Epidermal melanocyte (primary cell): ENCODE results near the gene FOXE3.

Experiments used
- DNase-seq: peaks from one replicate; pipeline ENCODE4 v3.0.0; 2011; ENCODE audit warnings: low spot score; ENCODE audit not compliant: insufficient read length

Gene FOXE3

DNA sequence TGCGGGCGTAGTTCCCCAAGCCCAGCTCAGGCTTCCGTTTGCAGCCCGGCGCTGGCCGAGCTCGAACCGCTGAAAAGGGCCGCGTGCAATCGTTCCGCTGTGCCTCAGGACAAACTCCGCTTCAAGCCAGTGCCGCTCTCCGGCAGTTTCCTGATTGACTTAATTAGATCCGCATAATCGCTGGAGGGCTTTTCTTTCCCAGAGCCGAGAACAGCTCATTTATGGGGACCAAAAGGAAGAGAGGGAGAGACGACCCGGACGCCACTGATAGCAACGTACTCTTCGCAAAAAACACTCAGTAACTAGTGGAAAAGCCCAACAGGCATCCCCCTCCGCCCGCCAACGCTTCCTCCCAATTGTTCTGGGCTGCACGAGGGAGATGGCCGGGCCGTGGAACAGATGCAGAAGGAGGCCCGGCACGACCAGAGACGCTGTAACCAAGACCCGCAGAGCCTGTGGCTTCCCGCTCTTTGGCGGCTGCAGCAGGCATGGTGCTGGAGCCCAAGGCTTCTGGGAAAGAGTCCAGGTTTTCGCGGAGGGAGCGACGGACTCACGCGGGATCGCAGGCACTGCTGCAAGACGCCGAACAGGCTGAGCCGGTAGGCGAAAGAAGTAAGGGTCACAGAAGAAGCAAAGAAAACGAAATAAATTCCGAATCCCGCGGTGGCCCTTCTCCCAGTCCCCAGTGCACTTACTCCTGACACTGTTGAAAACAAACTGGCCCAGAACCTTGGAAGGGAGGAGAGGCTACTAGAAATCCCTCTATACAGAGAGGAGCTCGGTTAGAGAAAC, 18.2 kb downstream of the FOXE3 start:
- DNase-seq: no peak

DNA sequence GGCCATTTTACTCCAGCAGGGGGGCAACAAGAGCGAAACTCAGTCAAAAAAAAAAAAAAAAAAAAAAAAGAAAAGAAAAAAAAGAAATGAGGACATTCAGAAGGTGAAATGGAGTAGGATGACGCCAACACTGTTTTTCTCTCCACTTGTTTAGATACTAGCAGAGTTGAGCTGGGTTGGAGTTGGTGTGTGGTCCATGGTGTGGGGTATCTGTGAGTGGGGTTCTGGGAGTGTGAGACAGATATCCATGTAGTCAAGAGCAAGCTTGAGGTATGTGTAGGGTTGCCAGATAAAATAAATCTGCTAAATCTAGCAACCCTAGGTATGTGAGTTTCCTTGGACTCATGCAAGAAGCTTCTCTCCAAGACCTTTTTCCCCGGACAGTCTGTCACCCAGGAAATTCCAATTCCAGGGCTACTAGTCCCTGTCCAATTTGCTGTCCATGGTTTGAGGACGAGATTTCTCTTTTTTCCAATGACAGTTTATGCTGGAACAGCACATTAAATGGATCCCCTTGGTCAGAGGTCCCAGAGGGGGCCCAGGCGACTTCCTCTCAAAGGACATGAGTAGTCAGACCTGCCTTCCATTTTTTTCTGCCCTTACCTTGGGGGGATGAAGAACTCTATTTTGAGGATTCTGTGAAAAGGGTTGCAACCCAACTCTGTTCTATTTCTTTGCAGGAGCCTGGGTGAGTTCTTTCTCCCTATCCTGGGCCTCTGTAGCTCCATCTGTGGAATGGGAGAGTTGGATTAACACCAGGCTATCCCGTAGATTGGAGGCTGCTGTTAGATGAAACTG, 19.6 kb downstream of the FOXE3 start:
- no peak for DNase-seq

DNA sequence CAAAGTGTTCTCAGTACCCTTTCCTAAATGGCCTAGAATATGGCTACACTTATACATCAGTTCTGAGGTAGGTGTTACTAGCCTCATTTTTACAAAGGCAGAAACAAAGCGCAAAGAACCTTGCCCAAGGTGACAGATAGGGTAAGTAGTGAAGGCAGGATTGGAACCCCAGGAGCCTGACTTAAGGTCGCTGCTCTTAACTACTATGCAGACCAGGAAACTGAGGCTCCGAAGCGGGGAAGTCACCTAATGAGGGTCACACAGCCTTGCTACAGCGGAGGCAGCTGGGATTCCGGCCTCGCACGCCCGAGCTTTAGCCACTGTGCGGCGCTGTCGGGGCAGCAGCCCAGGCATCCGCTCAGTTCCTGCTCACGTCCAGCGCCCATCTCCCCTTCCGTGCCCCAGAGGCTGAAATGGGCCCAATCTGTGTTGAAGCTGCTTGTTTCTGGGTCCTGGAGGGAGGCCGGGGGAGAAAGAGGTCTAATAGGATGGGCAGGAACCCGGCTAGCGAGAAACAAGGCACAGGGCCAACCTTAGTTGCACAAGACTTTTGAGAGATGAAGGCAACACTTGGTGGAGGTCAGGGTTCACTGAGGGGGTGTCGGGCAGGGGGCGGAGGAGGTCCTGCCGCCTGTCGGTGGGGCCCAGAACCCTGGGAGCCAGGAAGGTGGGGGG, 20.4 kb downstream of the FOXE3 start:
- peak; percentile 90 for DNase-seq

DNA sequence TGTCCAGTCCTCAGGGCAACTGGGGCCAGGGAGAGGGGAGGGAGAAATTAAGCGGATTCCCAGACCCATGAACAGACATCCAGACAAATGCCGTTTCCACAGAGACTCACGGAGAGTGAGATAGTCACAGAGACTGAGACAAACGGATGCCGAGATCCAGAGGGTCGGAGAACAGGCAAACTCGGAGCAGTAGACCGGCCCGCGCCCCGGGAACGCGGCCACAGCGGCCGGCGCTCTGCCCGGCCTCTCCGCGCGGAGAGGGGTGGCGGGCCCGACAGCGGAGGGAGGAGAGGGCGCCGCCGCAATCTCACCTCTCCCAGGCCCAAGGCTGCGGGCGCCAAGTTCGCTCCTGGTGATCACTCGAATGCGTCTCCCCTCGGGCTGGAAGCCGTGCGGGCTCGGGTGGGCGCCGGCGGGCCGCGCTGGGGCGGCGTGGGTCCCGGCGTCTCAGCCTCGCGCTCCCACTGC, 20.9 kb downstream of the FOXE3 start:
- DNase-seq: no peak

DNA sequence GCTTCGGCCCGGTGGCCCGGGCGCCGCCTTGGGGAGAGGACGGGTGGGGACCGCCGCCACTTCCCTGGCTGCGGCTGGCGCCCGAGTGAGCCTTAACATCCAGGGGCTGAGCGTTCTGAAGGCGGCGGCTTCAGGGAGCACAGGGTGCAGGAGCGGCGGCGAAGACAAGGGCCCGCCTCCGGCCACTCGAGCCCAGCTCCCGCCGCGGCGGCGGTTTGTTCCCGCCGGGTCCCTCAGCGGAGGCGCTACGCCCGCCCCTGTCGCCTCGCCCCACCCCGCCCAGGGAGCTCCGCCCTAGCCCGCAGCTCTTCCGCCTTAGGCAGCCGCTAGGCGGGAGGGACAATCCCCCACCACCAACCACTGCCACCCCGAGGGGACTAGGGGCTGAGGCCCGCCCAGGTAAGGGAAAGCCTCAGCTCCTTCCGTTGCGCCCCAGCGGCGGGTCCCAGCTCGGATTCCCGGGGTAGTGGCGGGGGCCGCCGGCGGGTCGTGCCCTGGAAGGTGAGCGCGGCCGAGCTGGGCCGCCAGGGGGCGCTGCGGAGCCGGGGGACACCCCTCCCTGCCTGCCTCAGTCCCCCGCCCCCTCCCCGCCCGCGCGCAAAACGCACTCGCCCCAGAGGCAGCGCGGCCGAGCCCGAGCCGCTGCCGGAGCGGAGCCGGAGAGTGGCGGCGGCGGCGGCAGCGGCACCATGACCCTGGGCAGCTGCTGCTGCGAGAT, 21.5 kb downstream of the FOXE3 start, which contains the start of gene FOXD2:
FOXD2 (plus strand) TSS at position 598 of the 718 bp plus-strand sequence; CDS start at position 690, 92 bp downstream.
- DNase-seq: peak; percentile 94

DNA sequence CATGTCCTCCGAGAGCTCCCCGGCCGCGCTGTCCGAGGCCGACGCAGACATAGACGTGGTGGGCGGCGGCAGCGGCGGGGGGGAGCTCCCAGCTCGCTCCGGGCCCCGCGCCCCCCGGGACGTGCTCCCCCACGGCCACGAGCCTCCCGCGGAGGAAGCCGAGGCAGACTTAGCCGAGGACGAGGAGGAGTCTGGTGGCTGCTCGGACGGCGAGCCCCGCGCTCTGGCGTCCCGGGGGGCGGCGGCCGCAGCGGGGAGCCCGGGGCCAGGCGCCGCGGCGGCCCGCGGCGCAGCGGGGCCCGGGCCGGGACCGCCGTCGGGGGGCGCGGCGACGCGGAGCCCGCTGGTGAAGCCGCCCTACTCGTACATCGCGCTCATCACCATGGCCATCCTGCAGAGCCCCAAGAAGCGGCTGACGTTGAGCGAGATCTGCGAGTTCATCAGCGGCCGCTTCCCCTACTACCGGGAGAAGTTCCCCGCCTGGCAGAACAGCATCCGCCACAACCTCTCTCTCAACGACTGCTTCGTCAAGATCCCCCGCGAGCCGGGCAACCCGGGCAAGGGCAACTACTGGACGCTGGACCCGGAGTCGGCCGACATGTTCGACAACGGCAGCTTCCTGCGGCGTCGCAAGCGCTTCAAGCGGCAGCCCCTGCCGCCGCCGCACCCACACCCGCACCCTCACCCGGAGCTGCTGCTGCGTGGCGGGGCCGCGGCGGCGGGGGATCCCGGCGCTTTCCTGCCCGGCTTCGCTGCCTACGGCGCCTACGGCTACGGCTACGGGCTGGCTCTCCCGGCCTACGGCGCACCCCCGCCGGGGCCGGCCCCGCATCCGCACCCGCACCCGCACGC, 22.3 kb downstream of the FOXE3 start:
- no peak for DNase-seq

DNA sequence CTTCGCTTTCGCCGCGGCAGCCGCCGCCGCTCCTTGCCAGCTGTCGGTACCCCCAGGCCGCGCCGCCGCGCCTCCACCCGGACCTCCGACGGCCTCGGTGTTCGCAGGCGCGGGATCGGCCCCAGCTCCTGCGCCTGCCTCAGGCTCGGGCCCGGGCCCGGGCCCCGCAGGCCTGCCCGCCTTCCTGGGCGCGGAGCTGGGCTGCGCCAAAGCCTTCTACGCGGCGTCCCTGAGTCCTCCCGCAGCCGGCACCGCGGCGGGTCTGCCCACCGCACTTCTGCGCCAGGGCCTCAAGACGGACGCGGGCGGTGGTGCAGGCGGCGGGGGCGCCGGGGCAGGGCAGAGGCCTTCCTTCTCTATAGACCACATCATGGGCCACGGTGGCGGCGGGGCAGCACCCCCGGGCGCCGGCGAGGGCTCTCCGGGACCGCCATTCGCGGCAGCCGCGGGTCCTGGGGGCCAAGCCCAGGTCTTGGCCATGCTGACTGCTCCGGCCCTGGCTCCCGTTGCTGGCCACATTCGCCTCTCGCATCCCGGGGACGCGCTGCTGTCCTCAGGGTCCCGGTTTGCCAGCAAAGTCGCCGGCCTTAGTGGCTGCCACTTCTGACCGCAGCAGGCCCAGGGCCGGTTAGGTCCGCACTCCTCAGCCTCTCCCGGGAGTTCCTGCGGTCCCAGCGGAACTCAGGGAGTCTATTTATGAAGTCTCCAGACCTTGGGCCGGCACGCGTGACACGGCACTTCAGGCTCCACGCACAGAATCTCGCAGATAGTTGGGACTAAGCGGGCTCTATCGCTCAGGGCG, 23.1 kb downstream of the FOXE3 start:
- no peak for DNase-seq

DNA sequence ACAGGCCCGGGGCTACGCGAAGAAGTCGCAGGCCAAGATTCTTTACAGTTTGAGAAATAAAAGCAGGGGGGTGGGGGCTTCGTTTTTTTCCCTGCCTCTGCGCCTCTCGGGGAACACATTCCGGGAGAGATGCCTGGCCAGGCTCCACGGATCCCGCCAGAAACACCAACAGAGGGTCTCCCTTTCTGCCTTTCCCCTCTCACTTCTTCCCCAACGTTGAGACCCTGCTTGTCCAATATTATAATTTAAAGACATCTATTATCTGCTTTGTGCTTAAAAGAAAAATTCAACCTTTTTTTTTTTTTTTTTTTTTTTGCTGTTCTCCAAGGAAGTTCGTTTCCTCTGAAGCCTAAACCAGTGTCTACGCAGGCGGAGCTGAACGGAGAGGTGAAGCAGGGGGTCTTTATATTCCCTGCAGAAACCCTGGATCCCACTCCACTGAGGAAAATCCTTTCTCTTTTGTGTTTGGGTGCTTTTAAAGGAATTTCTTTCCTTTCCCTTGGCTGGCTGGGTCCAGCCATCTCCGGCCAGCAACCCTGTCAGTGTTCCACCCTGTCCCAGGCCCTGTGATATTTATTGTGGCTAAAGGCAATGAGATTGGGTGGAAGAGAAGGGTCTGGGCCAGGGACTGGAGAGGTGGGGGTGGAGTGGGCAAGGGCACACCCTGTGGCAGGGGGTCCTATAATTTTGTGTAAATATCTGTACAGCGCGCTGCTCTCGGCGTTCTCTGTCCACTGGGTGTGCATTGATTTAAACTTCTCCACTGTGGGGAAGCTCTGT, 23.9 kb downstream of the FOXE3 start:
- no peak for DNase-seq

DNA sequence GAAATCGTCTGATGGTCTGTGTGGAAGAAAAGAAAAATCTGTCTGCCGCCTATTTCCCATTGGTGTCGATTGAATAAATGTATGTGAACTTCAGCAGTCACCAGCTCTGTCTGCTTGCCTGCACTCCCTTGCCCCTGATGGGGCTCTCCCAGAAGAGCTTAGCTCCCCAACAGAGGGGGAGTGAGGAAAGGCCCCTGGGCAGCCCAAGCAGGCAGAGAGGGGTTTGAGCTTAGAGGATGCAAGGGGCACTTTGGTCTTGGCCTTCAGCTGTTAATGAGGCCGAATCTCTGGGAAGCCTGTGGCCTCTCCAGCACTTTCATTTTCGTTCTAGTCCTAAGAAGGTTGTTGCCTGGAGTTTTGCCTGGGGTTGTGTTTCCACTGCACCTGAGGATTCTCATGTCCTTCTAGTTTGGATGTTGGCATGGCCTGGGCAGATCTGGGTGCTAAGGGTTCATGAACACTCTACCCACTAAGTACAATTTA, 24.6 kb downstream of the FOXE3 start:
- no peak for DNase-seq

DNA sequence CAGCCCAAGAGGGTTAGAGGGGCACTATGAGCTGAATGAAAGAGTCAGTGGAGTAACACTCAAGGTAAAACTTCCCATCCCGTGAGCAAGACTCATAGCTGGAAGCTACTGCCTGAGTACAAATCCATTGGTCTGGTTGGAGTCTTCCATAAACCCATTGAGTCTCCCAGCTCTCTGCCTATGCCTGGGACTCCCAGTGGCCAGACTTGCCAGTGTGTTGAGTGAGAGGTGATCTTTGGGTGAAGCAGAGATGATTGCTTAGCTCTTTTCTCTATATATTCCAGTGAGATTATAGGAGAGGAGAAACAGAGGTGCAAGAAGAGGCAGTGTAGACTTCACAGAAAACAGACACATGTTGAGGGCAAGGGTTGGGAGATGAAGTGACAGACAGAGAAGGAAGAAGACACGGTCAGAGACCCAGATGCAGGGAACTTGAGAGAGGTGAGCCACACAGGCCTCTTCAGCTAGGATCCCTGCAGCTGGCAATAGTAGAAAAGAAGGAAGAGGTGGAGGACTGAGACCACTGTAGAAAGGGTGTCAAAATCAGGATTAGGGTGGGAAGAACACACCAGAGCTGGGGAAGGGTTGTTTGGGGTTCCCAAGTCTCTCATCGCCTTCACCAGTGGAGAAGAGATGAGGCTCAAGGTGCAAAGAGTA, 25.5 kb downstream of the FOXE3 start:
- DNase-seq: no peak

DNA sequence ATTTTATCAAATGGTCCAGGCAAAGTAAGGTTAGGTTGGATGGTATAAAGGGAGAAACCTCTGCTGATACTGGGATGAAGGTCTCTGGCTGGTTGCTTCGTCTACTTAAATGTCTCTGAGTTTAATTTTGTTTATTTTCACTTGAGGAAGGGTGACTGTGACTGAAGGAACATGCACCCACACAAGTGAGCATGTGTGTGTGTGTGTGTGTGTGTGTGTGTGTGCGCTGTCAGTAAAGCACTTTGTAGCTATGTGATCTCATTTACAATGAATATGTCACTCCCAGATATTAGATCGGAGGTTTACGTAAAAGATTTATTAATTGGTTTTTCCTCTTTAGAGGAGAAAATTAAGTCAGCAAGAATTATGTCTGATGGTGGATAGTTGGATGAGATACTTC, 26.1 kb downstream of the FOXE3 start:
- DNase-seq: no peak

DNA sequence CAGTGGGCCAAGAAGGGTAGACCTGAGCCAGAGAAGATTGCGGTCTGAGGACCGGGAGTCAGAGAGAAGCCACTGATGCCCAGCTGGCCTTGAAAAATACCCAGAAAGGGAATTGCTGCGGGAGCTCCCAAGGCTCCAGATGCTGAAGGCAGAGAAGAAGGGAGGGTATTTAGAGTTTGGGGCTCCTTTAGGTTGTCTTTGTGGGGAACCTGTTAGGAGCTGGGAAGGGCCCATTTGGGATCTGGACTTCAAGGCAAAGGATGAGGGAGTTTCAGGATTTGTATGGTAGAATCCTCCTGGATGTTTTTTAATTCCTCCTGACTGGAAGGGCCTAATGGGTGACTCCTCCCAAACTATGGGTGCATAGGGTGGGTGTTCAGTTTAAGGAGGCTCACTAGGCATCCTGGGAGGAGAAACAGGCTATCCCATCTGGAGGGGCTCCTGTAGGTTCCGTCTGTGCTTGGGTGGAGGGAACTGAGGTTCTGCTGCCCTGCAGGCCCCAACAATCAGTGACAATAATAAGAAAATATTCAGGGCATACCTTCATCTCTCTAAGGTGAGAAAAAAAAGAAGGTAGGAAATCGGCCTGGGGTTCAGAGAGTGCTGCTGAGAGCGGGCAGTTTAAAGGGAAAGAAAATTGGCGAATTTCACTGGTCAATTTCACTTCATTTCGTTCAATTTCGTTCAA, 26.9 kb downstream of the FOXE3 start:
- DNase-seq: no peak

DNA sequence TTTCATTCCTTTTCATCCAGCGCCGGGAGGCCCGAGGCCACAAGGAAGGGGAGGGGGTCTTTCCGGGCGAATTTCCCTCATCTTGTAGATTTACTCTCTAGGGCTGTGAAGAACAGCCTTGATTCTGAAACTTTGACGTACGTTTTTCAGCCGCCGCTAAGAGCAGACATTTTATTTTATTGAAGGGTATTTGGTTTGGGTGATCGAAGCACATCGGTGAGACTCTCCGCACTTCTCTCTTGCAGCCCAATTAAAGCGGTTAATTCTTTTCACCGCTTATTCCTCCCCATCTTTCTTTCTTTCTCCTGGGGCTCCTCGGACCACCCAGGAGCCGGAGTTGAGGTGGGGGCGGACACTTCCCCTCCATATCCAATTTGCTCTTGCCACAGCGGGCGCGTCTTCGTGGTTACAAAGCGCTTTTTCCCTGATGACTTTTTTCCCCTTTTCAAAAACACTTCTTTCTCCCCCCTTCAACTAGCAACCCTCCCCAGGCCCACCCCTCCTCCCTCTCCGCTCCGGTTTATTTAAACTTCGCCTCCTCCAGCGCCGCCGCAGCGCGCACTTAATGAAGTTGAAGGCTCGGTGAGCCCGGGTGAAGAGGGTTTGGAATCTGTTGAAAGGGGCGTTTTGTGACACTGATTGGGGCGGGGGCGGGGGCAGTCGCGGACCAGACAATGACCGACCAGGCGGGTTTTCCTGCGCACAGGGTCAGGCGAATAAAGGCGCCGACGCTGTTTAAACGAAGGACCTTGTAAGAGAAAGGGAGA, 27.6 kb downstream of the FOXE3 start:
- DNase-seq: no peak

DNA sequence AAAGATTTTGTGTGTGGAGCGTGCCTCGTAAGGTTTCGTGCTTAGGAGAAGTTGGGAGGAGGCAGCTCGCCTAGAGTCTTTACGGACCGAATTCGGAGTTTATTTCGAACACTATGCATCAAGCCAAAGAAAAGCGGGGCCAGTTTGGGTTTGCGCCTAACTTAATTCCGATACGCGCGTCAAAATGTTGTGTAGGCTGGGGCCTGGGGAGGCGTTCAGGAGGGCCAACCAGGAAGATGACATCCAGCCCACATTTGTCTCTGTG, 28.1 kb downstream of the FOXE3 start:
- DNase-seq: no peak

DNA sequence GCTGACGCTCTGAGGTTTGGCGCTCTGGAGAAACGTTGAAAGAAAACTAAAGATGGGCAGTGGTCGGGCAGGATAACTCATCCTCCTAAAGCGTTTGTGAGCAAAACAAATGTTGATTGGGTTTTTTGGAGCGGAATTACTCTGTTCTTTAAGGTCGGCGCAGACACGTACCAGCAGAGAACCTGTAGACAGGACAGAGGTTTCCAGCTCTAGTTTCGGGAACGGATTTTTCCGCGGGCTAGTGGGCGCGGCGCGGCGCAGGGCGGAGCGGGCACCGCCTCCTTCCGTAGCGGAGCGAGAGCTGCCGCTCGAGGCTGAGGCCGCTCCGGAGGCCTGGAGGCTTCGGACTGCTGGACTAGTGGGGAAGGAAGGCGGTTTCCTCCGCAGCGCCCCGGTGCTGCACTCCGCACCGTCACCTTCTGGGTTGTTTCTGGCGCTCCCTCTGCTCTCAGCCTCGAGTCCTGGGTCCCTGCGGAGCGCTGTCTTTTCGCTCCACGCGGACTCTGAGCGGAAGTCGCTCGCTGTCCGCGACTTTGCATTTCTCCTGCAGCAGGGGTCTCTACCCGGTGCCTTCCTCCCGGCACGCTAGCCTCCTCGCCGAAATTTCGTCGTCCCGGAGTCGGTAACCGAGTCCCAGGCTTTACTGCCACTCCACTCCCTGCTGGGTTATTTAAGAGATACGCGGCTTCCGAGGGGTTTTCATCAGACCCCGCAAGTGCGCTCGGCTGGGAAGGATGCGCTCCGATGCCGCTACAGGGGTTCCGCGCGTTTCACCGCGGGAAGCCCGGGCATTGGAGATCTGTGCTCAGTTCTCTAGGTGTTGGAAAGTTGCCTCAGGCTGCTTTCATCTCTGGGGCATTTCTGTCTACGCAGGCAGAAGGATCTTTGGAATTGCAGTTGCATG, 28.7 kb downstream of the FOXE3 start:
- no peak for DNase-seq
